Activated CD4-positive, alpha-beta T cell treated with anti-CD3 and anti-CD28 coated beads, Interleukin-2, amount 10 ng/mL, durations not matched to agents 24 days and 14 days (primary cell): ENCODE results near the gene PPP3R1. TPM values are rescaled to one million over a fixed set of nuclear protein-coding genes. Genes with fewer than 3 reads are reported as not detected.

Experiments used
- DNase-seq: peaks from one replicate; pipeline ENCODE4 v3.0.0; 2022
- H3K27ac Mint-ChIP-seq: one replicate; pipeline ENCODE4 v1.8.0; 2022; ENCODE audit warnings: mild to moderate bottlenecking, mixed read lengths
- H3K27me3 Mint-ChIP-seq: one replicate; pipeline ENCODE4 v1.8.0; 2022; ENCODE audit warnings: mixed read lengths
- H3K36me3 Mint-ChIP-seq: one replicate; pipeline ENCODE4 v1.8.0; 2022; ENCODE audit warnings: low read depth, mild to moderate bottlenecking, mixed read lengths
- H3K4me1 Mint-ChIP-seq: one replicate; pipeline ENCODE4 v1.8.0; 2021; ENCODE audit warnings: mixed read lengths
- H3K4me3 Mint-ChIP-seq: one replicate; pipeline ENCODE4 v1.8.0; 2022; ENCODE audit warnings: mild to moderate bottlenecking, moderate library complexity, mixed read lengths
- H3K9me3 Mint-ChIP-seq: one replicate; pipeline ENCODE4 v1.8.0; 2021; ENCODE audit warnings: mixed read lengths
- intact Hi-C: fragments of 100-400 bp; cut with micrococcal nuclease; formaldehyde crosslinking; loops from one replicate; pipeline ENCODE4 v1.15.1; 2023
- total RNA-seq: library from RNA; stranded (reverse); gene quantifications from 2 replicates; pipeline ENCODE4 v1.2.3, GENCODE V29; 2022

PPP3R1 gene
- total RNA-seq, 1 donor from 2014 or later, result 83.8 TPM

DNA sequence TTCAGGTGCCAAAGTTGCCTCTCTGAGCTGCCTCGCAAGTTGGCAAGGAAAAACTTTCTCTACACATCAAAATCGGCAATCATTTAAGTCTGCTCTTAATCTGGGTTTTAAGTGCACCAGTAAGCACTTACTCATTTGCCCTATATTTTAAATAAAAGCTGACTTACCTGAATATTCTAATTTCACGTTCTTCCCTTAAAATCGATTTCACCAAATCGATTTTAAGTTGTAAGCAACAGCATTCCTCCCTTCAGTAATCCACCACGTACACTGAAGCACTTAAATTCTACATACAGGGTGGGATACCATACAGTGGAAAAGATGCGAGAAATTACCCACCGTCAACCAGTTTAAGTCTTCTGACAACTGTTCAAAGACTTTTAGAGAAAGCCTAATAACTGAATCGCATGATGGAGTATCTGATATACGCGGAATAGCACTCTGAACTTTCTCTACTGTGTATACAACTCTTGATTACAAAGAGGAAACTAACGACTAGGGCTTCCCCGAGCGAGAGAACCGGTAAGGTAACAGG is 1.6 kb downstream of the PPP3R1 start:
- H3K4me1 Mint-ChIP-seq, result peaks cover 32% of the 10 kb centered on the region
- H3K27ac Mint-ChIP-seq, result peak overlapping the region; percentile 99
- no peak for DNase-seq
- intact Hi-C loops, result loop anchor here (1.0 to 10.0 kb wide), 9 partner anchors 14 to 853 kb away; partner anchors contain the start of genes ARHGAP25, C1D, ETAA1 and PNO1
- H3K4me3 Mint-ChIP-seq, result peak overlapping the region; percentile 92
- peaks cover 20% of the 10 kb centered on the region for H3K36me3 Mint-ChIP-seq
- H3K27me3 Mint-ChIP-seq, result peaks cover 4% of the 10 kb centered on the region
- no peaks in the 10 kb centered on the region for H3K9me3 Mint-ChIP-seq

DNA sequence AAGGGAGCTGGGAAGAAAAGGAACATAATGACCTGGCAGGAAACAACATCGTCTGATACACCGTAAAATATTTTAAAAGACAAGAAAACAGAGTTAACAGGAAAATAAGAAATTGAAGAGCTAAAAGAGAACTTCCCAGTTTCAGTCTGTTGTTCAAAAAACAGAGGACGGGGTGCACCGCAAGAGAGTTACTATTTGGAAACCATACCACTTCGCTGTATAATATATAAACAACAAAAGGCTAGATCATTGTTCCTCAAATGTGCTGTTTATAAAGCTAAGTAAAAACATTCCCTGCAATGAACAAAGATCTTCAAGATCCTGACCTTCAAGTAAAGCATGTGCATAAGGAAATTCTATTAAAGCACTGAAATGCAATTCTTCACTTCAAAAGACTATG is 2.1 kb downstream of the PPP3R1 start:
- peak overlapping the region; percentile 92 for H3K4me3 Mint-ChIP-seq
- H3K36me3 Mint-ChIP-seq, result peaks cover 20% of the 10 kb centered on the region
- H3K27me3 Mint-ChIP-seq, result peaks cover 4% of the 10 kb centered on the region
- no peak for DNase-seq
- no peaks in the 10 kb centered on the region for H3K9me3 Mint-ChIP-seq
- intact Hi-C loops, result loop anchor here (2.0 to 10.0 kb wide), 6 partner anchors 137 to 853 kb away; partner anchors contain the start of genes ARHGAP25, C1D and ETAA1
- peak overlapping the region; percentile 99 for H3K27ac Mint-ChIP-seq
- H3K4me1 Mint-ChIP-seq, result peaks cover 30% of the 10 kb centered on the region

DNA sequence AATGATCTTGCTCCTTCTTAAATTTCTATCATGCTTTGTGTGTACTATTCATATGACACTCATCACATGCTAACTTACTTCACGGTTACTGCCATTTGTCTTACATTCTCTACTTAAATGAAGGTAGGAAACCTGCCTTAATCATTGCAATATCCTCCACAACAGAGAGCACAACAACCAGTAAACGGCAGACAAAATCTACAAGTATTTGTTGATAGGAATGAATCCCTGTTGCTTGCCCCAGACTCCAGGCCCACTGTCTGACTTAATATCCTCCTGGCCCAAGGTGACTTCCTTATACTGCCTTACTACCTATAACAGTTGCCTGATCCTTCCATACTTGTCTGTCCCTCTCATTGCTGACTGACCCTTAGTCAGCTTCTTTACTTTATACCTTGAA is 3.5 kb downstream of the PPP3R1 start:
- intact Hi-C loops, result no loop called here
- Mint-ChIP-seq H3K27ac (no peak overlapping the region), H3K9me3 (no peaks in the 10 kb centered on the region), H3K36me3 (peaks cover 20% of the 10 kb centered on the region), H3K27me3 (peaks cover 4% of the 10 kb centered on the region), H3K4me3 (no peak overlapping the region), H3K4me1 (peaks cover 18% of the 10 kb centered on the region)
- DNase-seq, result no peak

DNA sequence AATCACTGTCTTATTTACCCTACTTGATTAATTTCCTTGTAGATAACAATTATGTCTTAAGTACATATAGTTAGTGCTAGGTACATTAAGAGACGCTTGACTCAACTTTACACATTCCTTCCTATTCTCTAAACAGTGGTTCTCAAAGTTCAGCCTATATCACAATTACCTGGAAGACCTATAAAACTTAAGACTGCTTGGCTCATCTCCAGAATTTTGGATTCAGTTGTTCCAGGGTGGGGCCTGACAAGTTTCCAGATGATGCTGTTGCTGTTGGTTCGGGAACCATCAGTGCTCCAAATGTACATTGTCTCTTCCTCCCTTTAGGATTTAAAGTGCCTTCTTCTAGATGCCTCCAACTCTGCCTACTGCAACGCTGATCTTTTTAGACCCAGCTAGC is 4.0 kb downstream of the PPP3R1 start:
- intact Hi-C loops, result no loop called here
- no peak overlapping the region for H3K4me3 Mint-ChIP-seq
- no peak for DNase-seq
- H3K36me3 Mint-ChIP-seq, result peaks cover 19% of the 10 kb centered on the region
- H3K27me3 Mint-ChIP-seq, result peaks cover 4% of the 10 kb centered on the region
- H3K4me1 Mint-ChIP-seq, result peaks cover 15% of the 10 kb centered on the region
- no peaks in the 10 kb centered on the region for H3K9me3 Mint-ChIP-seq
- H3K27ac Mint-ChIP-seq, result no peak overlapping the region

DNA sequence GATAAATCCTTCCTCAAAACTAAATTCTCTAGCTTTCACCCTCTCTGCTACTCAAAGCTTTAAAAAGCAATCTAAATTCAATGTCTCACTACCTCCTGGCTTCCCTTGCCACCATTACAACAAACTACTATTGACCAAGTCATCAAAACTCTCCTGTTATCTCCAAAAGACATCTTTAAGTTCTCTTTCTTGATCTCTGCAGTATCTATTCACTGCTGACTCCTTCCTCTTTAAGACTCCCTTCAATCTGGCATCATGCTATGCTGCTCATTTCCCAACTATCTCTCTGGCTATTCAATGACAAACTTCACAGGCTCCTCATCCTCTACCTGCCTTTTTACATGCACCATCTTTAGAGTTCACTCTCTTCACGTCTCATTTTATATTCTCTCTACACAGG is 5.9 kb downstream of the PPP3R1 start:
- Mint-ChIP-seq H3K4me3 (no peak overlapping the region), H3K4me1 (peaks cover 11% of the 10 kb centered on the region), H3K27me3 (peaks cover 3% of the 10 kb centered on the region), H3K36me3 (peaks cover 15% of the 10 kb centered on the region), H3K9me3 (no peaks in the 10 kb centered on the region), H3K27ac (no peak overlapping the region)
- no peak for DNase-seq
- intact Hi-C loops, result no loop called here

DNA sequence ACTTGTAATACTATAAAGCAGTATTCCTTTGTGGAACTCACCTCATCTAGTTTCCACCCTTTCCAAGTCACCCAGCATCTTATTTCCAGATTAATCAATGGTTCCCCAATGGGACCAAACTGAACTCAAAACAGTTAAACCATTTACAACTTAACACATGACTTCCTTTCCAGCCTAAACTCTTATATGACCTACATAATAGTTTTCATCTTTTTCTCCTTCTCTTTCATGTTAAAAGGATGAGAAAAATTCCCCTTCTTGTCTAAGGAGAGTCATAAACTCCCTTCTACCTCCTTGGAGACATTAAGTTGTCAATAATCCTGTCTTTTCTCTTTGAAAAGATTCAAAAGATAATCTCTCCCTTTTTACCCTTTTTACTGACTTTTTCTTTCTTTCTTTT is 6.7 kb downstream of the PPP3R1 start:
- intact Hi-C loops, result no loop called here
- no peak for DNase-seq
- H3K9me3 Mint-ChIP-seq, result no peaks in the 10 kb centered on the region
- no peaks in the 10 kb centered on the region for H3K27me3 Mint-ChIP-seq
- peaks cover 12% of the 10 kb centered on the region for H3K4me1 Mint-ChIP-seq
- no peak overlapping the region for H3K27ac Mint-ChIP-seq
- no peak overlapping the region for H3K4me3 Mint-ChIP-seq
- peaks cover 8% of the 10 kb centered on the region for H3K36me3 Mint-ChIP-seq

DNA sequence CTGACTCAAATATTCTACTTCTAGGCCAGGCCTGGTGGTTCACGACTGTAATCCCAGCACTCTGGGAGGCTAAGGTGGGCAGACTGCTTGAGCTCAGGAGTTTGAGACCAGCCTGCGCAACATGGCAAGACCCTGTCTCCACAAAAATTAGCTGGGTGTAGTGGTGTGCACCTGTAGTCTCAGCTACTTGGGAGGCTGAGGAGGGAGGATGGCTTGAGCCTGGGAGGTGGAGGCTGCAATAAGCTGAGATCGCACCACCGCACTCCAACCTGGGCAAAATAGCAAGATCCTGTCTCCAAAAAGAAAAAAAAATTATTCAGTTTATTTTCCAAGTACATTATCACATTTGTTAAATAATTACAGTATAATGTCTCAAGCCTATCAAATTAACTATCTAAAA is 7.3 kb downstream of the PPP3R1 start:
- H3K27ac Mint-ChIP-seq, result no peak overlapping the region
- H3K4me1 Mint-ChIP-seq, result peaks cover 13% of the 10 kb centered on the region
- intact Hi-C loops, result no loop called here
- H3K27me3 Mint-ChIP-seq, result no peaks in the 10 kb centered on the region
- no peak overlapping the region for H3K4me3 Mint-ChIP-seq
- H3K9me3 Mint-ChIP-seq, result no peaks in the 10 kb centered on the region
- no peak for DNase-seq
- H3K36me3 Mint-ChIP-seq, result peaks cover 4% of the 10 kb centered on the region

DNA sequence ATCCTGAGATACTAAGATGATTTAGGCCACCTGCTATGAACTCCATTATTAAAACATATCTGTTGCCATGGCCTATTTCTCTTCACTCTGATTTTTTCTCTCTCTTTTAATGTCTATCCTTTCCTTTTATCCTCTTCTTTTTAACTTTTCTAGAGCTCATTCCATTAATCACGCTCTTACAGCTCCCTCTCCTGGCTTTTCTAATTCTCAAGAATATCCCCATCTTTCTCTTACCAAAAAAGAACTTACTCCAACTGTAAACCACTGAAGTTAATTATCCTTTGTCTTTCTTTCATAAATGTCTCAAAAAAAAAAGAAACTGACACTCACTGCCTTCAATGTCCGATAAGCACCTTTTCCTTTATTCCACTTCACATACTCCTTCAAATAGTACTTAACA is 7.9 kb downstream of the PPP3R1 start:
- Mint-ChIP-seq H3K36me3 (peaks cover 2% of the 10 kb centered on the region), H3K4me1 (peaks cover 13% of the 10 kb centered on the region), H3K4me3 (no peak overlapping the region), H3K27ac (no peak overlapping the region), H3K9me3 (no peaks in the 10 kb centered on the region), H3K27me3 (no peaks in the 10 kb centered on the region)
- intact Hi-C loops, result no loop called here
- DNase-seq, result no peak

DNA sequence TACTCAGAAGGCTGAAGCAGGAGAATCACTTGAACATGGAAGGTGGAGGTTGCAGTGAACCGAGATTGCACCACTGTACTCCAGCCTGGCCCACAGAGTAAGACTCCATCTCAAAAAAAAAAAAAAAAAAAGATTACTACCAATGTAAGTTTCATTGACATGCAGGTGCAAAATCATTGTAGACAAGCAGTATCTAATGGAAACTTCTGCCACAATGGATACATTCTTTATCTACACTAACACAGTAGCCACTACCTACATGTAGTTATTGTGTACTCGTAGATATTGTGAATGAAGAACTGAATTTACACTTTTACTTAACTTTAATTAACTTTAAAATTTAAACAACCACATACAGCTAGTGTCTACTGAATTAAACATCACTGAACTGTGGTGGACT is 10.6 kb downstream of the PPP3R1 start:
- Mint-ChIP-seq H3K4me1 (peaks cover 31% of the 10 kb centered on the region), H3K27me3 (no peaks in the 10 kb centered on the region), H3K9me3 (no peaks in the 10 kb centered on the region), H3K36me3 (peaks cover 11% of the 10 kb centered on the region), H3K27ac (no peak overlapping the region), H3K4me3 (no peak overlapping the region)
- DNase-seq, result no peak
- intact Hi-C loops, result no loop called here

DNA sequence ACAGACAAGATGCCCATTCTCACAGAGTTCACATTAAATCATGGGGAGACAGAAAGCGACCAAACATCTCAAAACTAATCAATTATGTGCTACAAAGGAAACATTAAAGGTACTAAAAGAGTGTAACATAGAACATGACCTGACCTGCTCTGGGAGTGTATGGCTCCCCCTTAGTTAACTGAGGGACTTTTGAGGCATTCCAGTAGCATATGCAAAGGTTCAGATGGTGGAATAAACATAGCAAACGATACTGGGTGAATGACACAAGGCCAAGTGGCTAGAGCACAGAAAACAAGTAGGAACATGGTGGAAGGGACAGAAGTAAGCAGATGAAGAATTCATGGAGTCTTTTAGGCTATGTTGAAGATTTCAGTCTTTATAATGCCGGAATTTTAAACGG is 11.9 kb downstream of the PPP3R1 start:
- Mint-ChIP-seq H3K27ac (no peak overlapping the region), H3K27me3 (no peaks in the 10 kb centered on the region), H3K9me3 (no peaks in the 10 kb centered on the region), H3K36me3 (peaks cover 11% of the 10 kb centered on the region), H3K4me3 (no peak overlapping the region), H3K4me1 (peaks cover 40% of the 10 kb centered on the region)
- intact Hi-C loops, result no loop called here
- DNase-seq, result no peak

DNA sequence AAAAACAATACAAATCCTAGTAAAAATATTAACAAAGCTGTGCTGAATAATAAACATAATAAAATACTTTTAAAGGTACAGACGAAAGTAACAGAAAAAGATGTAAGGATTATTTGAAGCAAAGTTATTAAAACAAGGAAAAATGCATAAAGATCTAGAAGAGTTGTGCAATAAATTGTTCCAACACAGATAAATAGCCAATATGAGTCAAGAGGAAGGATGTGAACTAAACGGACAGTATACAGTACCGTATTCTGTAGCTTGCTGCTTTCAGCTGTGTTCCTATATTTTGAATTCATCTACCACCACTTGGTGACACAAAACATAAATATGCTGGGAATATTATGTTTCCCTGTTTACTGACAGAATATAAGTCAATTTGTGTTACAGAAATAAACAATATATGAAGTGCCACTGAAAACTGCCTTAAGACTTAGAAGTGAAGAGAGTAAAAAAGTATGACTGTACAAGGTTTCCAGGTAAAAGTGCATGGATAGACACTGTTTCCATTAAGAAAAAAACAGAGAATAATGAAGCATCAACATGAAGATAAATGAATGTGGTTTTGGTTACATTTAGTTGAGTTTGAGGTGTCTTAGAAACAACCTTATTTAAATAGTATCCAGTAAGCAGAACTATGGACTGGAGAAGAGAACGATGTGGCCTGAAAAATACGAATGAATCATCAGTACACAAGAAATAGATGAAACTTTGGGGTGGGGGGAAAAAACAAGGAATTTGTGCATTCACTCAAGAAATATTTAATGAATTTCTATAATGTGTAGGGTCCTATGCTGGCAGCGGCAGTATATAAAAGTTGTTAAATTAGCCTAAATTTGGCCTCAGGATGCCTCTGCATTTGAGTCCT is 13.1 kb downstream of the PPP3R1 start:
- peak overlapping the region; percentile 68 for H3K27ac Mint-ChIP-seq
- DNase-seq, result no peak
- intact Hi-C loops, result loop anchor here (5.0 kb wide), 1 partner anchor 37 kb away; no protein-coding TSS in a partner anchor
- H3K36me3 Mint-ChIP-seq, result peaks cover 11% of the 10 kb centered on the region
- H3K9me3 Mint-ChIP-seq, result no peaks in the 10 kb centered on the region
- peaks cover 47% of the 10 kb centered on the region for H3K4me1 Mint-ChIP-seq
- H3K27me3 Mint-ChIP-seq, result no peaks in the 10 kb centered on the region
- peak overlapping the region; percentile 14 for H3K4me3 Mint-ChIP-seq

DNA sequence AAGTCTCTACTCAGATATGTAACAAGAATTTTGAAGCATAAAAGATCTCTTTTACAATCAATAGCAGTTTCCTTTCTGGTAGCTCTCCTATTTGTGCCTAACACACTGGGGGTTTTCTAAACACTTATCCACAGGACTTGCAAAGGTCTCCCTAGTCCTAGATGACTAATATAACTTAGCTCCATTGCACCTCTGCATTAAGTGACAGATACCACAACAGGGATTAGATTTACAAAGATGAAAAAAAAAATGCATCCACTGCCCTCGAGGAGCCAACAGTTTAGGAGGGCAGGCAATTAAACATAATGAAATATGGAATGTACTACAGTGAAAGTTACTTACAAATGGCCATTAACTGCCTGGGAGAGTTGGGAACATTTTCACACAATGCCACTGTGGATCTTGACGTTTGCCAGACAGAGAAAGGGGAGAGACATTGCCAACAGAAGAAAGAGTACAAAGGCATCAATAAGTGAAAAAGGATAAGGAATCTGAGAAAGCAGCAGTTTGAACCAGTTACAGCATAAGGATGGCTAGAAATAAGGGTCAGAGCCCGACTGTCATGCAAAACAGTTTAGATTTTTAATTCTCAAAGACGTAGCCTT is 14.3 kb downstream of the PPP3R1 start:
- Mint-ChIP-seq H3K4me3 (peak overlapping the region; percentile 10), H3K4me1 (peaks cover 45% of the 10 kb centered on the region), H3K9me3 (no peaks in the 10 kb centered on the region), H3K27me3 (no peaks in the 10 kb centered on the region), H3K27ac (peak overlapping the region; percentile 0), H3K36me3 (peaks cover 11% of the 10 kb centered on the region)
- intact Hi-C loops, result loop anchor here (5.0 kb wide), 1 partner anchor 36 kb away; no protein-coding TSS in a partner anchor
- no peak for DNase-seq

DNA sequence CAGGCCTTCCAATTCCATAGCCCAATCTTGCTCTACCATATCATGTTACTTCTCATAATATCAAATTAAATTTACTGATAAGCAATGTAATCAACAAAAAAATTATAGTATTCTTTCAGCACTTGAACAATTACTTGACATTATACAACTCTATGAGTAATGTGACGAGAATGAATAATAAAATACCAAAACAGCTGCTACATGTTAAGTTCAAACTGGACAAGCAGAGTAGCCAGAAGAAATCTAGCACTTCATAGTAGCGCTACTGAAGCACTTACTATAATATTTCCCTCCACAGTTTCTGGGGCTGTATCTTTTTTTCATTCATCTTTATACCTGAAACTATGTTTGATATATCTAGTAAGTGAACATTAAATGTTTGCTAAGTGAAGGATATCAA is 14.9 kb downstream of the PPP3R1 start:
- peaks cover 45% of the 10 kb centered on the region for H3K4me1 Mint-ChIP-seq
- H3K4me3 Mint-ChIP-seq, result no peak overlapping the region
- H3K9me3 Mint-ChIP-seq, result no peaks in the 10 kb centered on the region
- DNase-seq, result no peak
- intact Hi-C loops, result loop anchor here (5.0 kb wide), 1 partner anchor 35 kb away; no protein-coding TSS in a partner anchor
- no peaks in the 10 kb centered on the region for H3K27me3 Mint-ChIP-seq
- H3K36me3 Mint-ChIP-seq, result peaks cover 11% of the 10 kb centered on the region
- no peak overlapping the region for H3K27ac Mint-ChIP-seq

DNA sequence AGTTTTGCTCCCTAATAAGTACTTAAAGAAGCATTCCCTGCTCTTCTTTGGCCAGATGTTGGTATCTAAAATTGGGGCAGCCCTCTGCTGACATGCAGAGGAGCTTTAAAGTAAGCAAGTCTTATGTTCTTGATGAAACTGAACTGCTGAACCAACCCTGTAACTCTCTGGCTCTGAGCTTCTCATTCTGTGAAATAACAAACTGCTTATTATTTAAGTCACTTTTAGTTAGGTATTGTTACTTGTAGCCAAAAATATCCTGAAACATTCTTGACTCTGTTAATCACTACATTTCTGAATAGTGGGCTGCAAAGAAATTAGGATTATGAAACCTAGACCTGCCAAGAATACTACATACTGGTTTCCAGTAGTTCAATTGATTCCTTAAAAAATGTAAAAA is 15.5 kb downstream of the PPP3R1 start:
- no peak overlapping the region for H3K4me3 Mint-ChIP-seq
- peaks cover 11% of the 10 kb centered on the region for H3K36me3 Mint-ChIP-seq
- H3K27ac Mint-ChIP-seq, result no peak overlapping the region
- intact Hi-C loops, result loop anchor here (1.0 to 5.0 kb wide), 2 partner anchors 14 to 35 kb away; no protein-coding TSS in a partner anchor
- no peak for DNase-seq
- peaks cover 45% of the 10 kb centered on the region for H3K4me1 Mint-ChIP-seq
- H3K9me3 Mint-ChIP-seq, result no peaks in the 10 kb centered on the region
- H3K27me3 Mint-ChIP-seq, result no peaks in the 10 kb centered on the region
